Epithelial cell of proximal tubule (primary cell): ENCODE data around the gene SCUBE2. TPM values are rescaled to one million over a fixed set of nuclear protein-coding genes. Genes with fewer than 3 reads are reported as not detected.

Experiments used
- DNase-seq: peaks from one replicate; pipeline ENCODE4 v3.0.0-alpha.2; 2011; ENCODE audit warnings: low read depth
- H3K4me3 ChIP-seq: 2 replicates; pipeline ENCODE4 v1.5.1; 2011; ENCODE audit warnings: low read depth, mild to moderate bottlenecking, low read length
- CTCF ChIP-seq: conservative IDR thresholded peaks from 2 replicates; pipeline ENCODE4 v1.5.1; 2012; ENCODE audit warnings: low read depth, mild to moderate bottlenecking, low read length
- total RNA-seq: library from RNA; depleted of rRNA; stranded (reverse); fragments of >200 nt; gene quantifications from 2 replicates; pipeline ENCODE4 v1.2.3, GENCODE V29; 2015

Gene SCUBE2
- total RNA-seq, 1 donor from 2014 or later = 0.17 TPM

- DNase-seq = no peak
- no peak for TF ChIP-seq CTCF
- no peak overlapping the region for H3K4me3 ChIP-seq
Measured at GRCh38 chr11:9057007-9057406, 34.4 kb downstream of the SCUBE2 start.

DNA sequence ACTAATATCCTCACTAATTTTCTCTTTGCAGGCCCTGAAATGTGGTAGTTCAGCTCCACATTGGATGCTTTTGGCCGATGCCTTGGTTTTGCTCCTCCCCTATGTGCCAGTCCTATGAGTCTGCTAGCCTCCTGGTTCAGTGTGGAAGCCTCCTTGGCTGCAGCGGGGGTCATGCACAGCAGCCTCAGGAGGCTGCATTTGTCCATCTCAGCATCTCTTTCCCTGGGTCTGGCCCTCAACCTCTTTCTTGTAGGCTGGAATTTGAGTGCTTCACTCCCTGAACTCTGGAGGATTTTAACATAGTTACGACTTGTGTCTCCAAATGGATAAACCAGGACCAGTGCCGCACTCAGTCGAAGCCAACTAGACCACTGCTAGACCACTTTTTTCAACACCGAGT is 34.9 kb downstream of the SCUBE2 start:
- no peak for TF ChIP-seq CTCF
- no peak overlapping the region for H3K4me3 ChIP-seq
- no peak for DNase-seq

DNA sequence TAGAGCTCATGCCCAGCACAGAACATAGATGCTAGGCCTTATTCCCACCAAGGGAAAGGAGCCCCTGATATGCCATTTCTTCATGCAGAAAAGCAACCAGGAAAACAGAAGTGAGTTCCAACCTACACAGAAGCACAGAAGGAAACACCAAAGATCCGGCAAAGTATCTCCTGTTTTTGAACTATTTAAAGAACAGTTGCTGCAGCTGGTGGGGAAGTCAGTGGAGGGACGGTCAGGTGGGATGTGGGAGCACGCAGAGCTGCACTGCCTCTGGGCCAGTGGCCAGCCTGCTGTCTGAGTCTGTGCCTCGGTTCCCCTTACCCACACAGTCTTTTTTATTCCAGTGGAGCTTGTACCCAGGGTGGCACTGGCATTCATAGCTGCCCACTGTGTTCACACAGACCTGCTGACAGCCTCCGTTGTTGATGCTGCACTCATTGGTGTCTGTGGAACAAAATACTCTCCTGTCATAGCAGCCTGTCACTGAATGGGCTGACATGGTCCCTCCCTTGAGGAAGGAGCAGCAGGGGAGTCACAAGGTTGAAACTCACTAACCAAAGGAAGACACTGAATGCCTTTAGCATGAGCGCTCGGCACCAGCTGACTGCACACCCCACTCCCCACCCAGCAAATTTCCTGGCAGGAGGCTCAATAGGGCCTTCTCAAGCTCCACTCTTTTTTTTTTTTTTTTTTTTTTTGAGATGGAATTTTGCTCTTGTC is 37.9 kb downstream of the SCUBE2 start:
- DNase-seq = peak; percentile 58
- no peak overlapping the region for H3K4me3 ChIP-seq
- no peak for TF ChIP-seq CTCF

GRCh38 chr11:9052316-9052715 is 39.1 kb downstream of the SCUBE2 start:
- DNase-seq = no peak
- H3K4me3 ChIP-seq = no peak overlapping the region
- no peak for TF ChIP-seq CTCF

- DNase-seq = no peak
- no peak overlapping the region for H3K4me3 ChIP-seq
- no peak for TF ChIP-seq CTCF
Measured at GRCh38 chr11:9049959-9050358, 41.4 kb downstream of the SCUBE2 start.

GRCh38 chr11:9047964-9048523 is 43.4 kb downstream of the SCUBE2 start:
- no peak for DNase-seq
- no peak for TF ChIP-seq CTCF
- no peak overlapping the region for H3K4me3 ChIP-seq

DNA sequence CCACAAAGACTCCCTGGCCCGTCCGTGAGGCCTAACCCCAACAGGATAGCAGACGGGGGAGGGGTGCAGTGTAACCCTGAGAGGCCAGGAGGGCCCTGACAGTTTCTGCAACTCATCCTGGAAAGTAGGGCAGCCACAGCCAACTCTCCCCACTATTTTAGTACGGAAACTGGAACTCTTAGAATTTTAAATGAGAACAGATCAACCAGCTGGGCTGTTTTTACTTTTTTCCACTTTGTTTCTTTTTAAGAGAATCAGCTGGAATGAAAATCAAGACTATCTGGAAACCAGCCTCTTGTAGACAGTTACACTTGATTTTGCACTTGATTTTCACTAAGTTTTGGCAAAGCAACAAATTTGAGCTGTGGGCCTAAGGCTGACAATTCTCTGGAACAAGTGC is 44.9 kb downstream of the SCUBE2 start:
- TF ChIP-seq CTCF = no peak
- no peak overlapping the region for H3K4me3 ChIP-seq
- DNase-seq = no peak
